Osteocyte (in vitro differentiated cells): ENCODE data around the gene CSPG4. TPM values are rescaled to one million over a fixed set of nuclear protein-coding genes. Genes with fewer than 3 reads are reported as not detected.
"Not testable (repeated sequence)": the region's sequence is repeated elsewhere in the genome, so short reads cannot be mapped to it uniquely, and the experiment has no call there.

Experiments used
- DNase-seq: peaks from one replicate; pipeline ENCODE4 v3.0.0; 2021; ENCODE audit warnings: mixed read lengths; ENCODE audit not compliant: unreplicated experiment; ENCODE audit errors: extremely low spot score
- H3K27ac Mint-ChIP-seq: one replicate; pipeline ENCODE4 v1.8.0; 2021; ENCODE audit warnings: mild to moderate bottlenecking, mixed read lengths; ENCODE audit not compliant: unreplicated experiment
- H3K27me3 Mint-ChIP-seq: one replicate; pipeline ENCODE4 v1.8.0; 2021; ENCODE audit warnings: mixed read lengths; ENCODE audit not compliant: unreplicated experiment
- H3K36me3 Mint-ChIP-seq: one replicate; pipeline ENCODE4 v1.8.0; 2021; ENCODE audit warnings: mixed read lengths; ENCODE audit not compliant: unreplicated experiment
- H3K4me1 Mint-ChIP-seq: one replicate; pipeline ENCODE4 v1.8.0; 2021; ENCODE audit warnings: mixed read lengths; ENCODE audit not compliant: unreplicated experiment
- H3K4me3 Mint-ChIP-seq: one replicate; pipeline ENCODE4 v1.8.0; 2021; ENCODE audit warnings: mild to moderate bottlenecking, moderate library complexity, mixed read lengths; ENCODE audit not compliant: unreplicated experiment
- H3K9me3 Mint-ChIP-seq: one replicate; pipeline ENCODE4 v1.8.0; 2021; ENCODE audit warnings: mixed read lengths; ENCODE audit not compliant: unreplicated experiment
- CTCF ChIP-seq: fragments of 200-600 bp; sonication (generic); IDR thresholded peaks from 2 replicates; pipeline ENCODE4 v1.5.0; 2021; ENCODE audit warnings: antibody characterized with exemption, mild to moderate bottlenecking, moderate library complexity
- total RNA-seq: library from RNA; stranded (reverse); gene quantifications from 2 replicates; pipeline ENCODE4 v1.2.1, GENCODE V29; 2021

The CSPG4 gene
- total RNA-seq, 1 donor from 2014 or later: 43.3 TPM

DNA sequence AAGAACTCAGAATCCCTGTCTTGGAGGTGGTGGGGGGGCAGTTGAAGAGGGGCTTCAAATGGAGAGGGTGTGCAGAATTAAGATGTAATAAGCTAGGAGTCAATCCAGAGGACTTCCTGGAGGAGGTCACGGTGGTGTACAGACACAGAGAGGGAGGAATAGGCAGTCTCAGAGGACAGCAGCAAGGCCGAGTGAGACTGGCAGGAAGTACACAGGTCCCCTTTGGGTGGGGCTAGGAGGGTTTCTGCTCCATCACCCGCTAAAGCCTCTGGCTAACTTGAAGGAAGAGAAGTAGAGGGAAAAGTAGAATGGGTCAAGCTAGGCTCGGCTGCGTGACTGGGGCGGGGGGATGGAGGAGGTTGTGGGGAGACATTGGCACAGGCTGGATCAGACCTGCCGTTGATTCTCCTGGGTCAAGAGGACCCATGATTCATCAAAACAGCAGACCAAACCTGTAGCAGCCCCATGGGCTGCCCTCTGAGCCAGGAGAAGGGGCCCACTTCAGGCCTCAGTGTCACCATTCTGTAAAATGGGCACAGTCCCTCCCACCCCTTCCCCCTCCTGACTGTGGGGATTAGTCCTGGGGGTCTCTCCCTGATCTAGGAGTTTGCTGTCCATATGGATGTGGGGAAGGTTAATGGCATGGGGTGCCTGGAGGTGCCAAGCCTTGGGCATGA is 16.9 kb downstream of the CSPG4 start:
- no peak for DNase-seq
- TF ChIP-seq CTCF: no peak
- Mint-ChIP-seq H3K9me3 (no peaks in the 10 kb centered on the region), H3K4me3 (no peak overlapping the region), H3K4me1 (peaks cover 73% of the 10 kb centered on the region), H3K36me3 (peaks cover 4% of the 10 kb centered on the region), H3K27ac (peak overlapping the region; percentile 67), H3K27me3 (no peaks in the 10 kb centered on the region)

- Mint-ChIP-seq H3K36me3 (peaks cover 4% of the 10 kb centered on the region), H3K27me3 (no peaks in the 10 kb centered on the region), H3K4me1 (peaks cover 68% of the 10 kb centered on the region), H3K27ac (peak overlapping the region; percentile 93), H3K9me3 (no peaks in the 10 kb centered on the region), H3K4me3 (no peak overlapping the region)
- no peak for DNase-seq
- no peak for TF ChIP-seq CTCF
These were observed 17.4 kb downstream of the CSPG4 start for GRCh38 chr15:75695220-75695619.

- Mint-ChIP-seq H3K27ac (peak overlapping the region; percentile 93), H3K4me3 (no peak overlapping the region), H3K27me3 (no peaks in the 10 kb centered on the region), H3K9me3 (no peaks in the 10 kb centered on the region), H3K4me1 (peaks cover 63% of the 10 kb centered on the region), H3K36me3 (peaks cover 4% of the 10 kb centered on the region)
- TF ChIP-seq CTCF: peak; percentile 54
- DNase-seq: peak; percentile 93
These were observed 18.1 kb downstream of the CSPG4 start for GRCh38 chr15:75694241-75695182.

DNA sequence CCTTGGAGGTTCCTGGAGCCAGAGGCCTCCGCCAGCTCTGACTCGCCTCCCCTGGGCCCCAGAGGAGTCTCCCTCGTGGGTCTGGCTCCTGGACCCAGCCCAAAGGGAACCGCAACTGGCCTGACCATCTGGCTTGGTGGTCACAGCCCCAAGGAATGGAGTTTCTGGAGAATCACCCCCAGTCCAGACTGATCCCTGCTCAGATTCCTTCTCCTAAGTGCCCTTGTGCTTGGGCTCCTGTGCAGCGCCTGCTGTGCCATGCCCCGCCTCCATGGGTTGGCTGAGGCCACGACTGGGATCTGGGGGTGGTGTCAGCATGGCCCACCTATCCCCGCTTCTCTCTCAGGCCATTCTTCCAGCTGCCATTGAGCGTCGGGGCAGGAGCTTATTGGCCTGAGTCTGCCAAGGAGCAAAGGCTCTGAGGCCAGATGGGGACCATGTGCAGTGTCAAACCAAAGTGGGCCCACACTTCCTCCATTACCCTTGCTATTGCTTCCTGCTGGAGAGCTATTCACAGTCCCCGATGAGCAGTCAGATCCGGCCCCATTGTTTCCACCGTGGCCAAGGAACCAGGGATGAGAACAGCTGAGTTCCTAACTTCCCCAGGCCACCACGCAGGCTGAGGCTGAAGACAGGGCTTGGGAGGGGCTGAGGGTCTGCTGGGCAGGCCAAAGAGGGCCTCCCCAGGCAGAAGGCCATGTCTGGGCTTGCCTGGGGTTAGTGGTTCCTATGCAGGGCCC is 19.0 kb downstream of the CSPG4 start:
- TF ChIP-seq CTCF: no peak
- no peak overlapping the region for H3K4me3 Mint-ChIP-seq
- H3K9me3 Mint-ChIP-seq: no peaks in the 10 kb centered on the region
- peaks cover 4% of the 10 kb centered on the region for H3K36me3 Mint-ChIP-seq
- no peaks in the 10 kb centered on the region for H3K27me3 Mint-ChIP-seq
- DNase-seq: no peak
- peak overlapping the region; percentile 93 for H3K27ac Mint-ChIP-seq
- H3K4me1 Mint-ChIP-seq: peaks cover 56% of the 10 kb centered on the region

- H3K9me3 Mint-ChIP-seq, DNase-seq, H3K27me3 Mint-ChIP-seq, H3K36me3 Mint-ChIP-seq, H3K4me3 Mint-ChIP-seq: not testable (repeated sequence)
- H3K4me1 Mint-ChIP-seq: peaks cover 52% of the 10 kb centered on the region
- peak overlapping the region; percentile 93 for H3K27ac Mint-ChIP-seq
These were observed 19.6 kb downstream of the CSPG4 start for GRCh38 chr15:75693028-75693427.

GRCh38 chr15:75692311-75692710 is 20.3 kb downstream of the CSPG4 start:
- not testable (repeated sequence) for H3K36me3 Mint-ChIP-seq, DNase-seq, H3K27ac Mint-ChIP-seq, H3K4me3 Mint-ChIP-seq, H3K9me3 Mint-ChIP-seq, H3K27me3 Mint-ChIP-seq
- peaks cover 45% of the 10 kb centered on the region for H3K4me1 Mint-ChIP-seq

DNA sequence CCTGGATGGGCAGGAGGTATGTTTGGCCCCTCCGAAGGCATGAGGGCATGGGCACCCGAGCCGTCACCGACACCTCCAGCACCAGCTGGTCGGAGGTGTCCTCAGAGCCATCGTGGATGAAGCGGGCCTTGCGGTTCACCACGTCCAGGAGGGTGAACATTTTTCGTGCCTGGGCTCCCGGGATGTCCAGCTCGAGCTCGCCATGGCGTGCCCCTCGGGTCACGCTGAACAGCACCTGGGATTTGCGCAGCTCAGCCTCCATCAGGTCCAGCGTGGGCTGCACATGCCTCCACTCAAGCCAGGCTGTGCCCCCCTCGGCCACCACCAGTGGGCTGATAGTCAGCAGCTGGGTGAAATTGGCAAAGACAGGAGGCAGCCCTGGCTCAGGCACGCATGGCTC is 23.2 kb downstream of the CSPG4 start:
- not testable (repeated sequence) for H3K27me3 Mint-ChIP-seq

More for the DNA sequence above, 23.2 kb downstream of the CSPG4 start:
- H3K9me3 Mint-ChIP-seq, H3K4me3 Mint-ChIP-seq, DNase-seq, H3K36me3 Mint-ChIP-seq, H3K27ac Mint-ChIP-seq: not testable (repeated sequence)
- peaks cover 20% of the 10 kb centered on the region for H3K4me1 Mint-ChIP-seq
